Neuronal stem cell (in vitro differentiated cells): ENCODE measurements around the gene PCDHGB3. TPM values are rescaled to one million over a fixed set of nuclear protein-coding genes. Genes with fewer than 3 reads are reported as not detected.
A peak's percentile ranks its signal among the peaks of the same experiment; 100 is the strongest.

Experiments used
- DNase-seq: peaks from one replicate; pipeline ENCODE4 v3.0.0-alpha.2; 2013; ENCODE audit warnings: low spot score
- H2AFZ ChIP-seq: one replicate; pipeline ENCODE4 v1.6.1; 2013; ENCODE audit warnings: mild to moderate bottlenecking, low read length, inconsistent platforms
- H2AK5ac ChIP-seq: 2 replicates; pipeline ENCODE4 v1.6.1; 2013; ENCODE audit warnings: low read depth, mild to moderate bottlenecking, inconsistent platforms, low read length, moderate library complexity, mixed read lengths
- H2BK120ac ChIP-seq: 2 replicates; pipeline ENCODE4 v1.6.1; 2013; ENCODE audit warnings: low read depth, mild to moderate bottlenecking, inconsistent platforms, low read length, moderate library complexity, mixed read lengths
- H2BK12ac ChIP-seq: one replicate; pipeline ENCODE4 v1.6.1; 2013; ENCODE audit warnings: low read length, inconsistent platforms
- H2BK15ac ChIP-seq: 2 replicates; pipeline ENCODE4 v1.6.1; 2013; ENCODE audit warnings: mild to moderate bottlenecking, low read length, inconsistent platforms, mixed read lengths
- H2BK5ac ChIP-seq: one replicate; pipeline ENCODE4 v1.6.1; 2013; ENCODE audit warnings: inconsistent platforms, mild to moderate bottlenecking, low read length, moderate library complexity
- H3K14ac ChIP-seq: one replicate; pipeline ENCODE4 v1.6.1; 2013; ENCODE audit warnings: low read length, inconsistent platforms
- H3K18ac ChIP-seq: 2 replicates; pipeline ENCODE4 v1.6.1; 2013; ENCODE audit warnings: low read length, inconsistent platforms
- H3K23ac ChIP-seq: 2 replicates; pipeline ENCODE4 v1.6.1; 2013; ENCODE audit warnings: low read depth, mild to moderate bottlenecking, mixed read lengths, low read length, inconsistent platforms; ENCODE audit not compliant: poor library complexity
- H3K27ac ChIP-seq: replicated peaks from 3 replicates; pipeline ENCODE4 v1.5.1; 2013; ENCODE audit warnings: low read length, inconsistent platforms
- H3K27me3 ChIP-seq, 3 experiments: 2 replicates each; pipeline ENCODE4 v1.6.1; 2013; ENCODE audit warnings: low read length in 3 of 3, mild to moderate bottlenecking in 2 of 3, inconsistent platforms in 1 of 3, low read depth in 1 of 3, mixed read lengths in 1 of 3, moderate library complexity in 1 of 3; ENCODE audit not compliant: control insufficient read depth in 3 of 3, insufficient read depth in 3 of 3
- H3K36me3 ChIP-seq, 2 donors: replicated peaks in 1 of 2; 2 replicates each; pipeline ENCODE4 v1.6.1; 2013; ENCODE audit warnings: low read length in 2 of 2; ENCODE audit not compliant: control insufficient read depth in 2 of 2, insufficient read depth in 2 of 2
- H3K4ac ChIP-seq: 2 replicates; pipeline ENCODE4 v1.6.1; 2013; ENCODE audit warnings: inconsistent platforms, mild to moderate bottlenecking, low read length, moderate library complexity
- H3K4me1 ChIP-seq, 2 donors: 1 replicate in 1 of 2; 2 replicates in 1 of 2; pipeline ENCODE4 v1.6.1; 2013; ENCODE audit warnings: low read length in 2 of 2, low read depth in 1 of 2; ENCODE audit not compliant: control insufficient read depth in 2 of 2, insufficient read depth in 1 of 2
- H3K4me2 ChIP-seq: one replicate; pipeline ENCODE4 v1.6.1; 2013; ENCODE audit warnings: mild to moderate bottlenecking, low read length, inconsistent platforms; ENCODE audit not compliant: insufficient read depth, poor library complexity, severe bottlenecking
- H3K4me3 ChIP-seq, 2 donors: 2 replicates each; pipeline ENCODE4 v1.5.1; 2013; ENCODE audit warnings: low read length in 2 of 2, mild to moderate bottlenecking in 2 of 2, inconsistent platforms in 1 of 2, moderate library complexity in 1 of 2
- H3K79me1 ChIP-seq: one replicate; pipeline ENCODE4 v1.6.1; 2013; ENCODE audit warnings: low read depth, mild to moderate bottlenecking, inconsistent platforms, low read length, moderate library complexity
- H3K9ac ChIP-seq: one replicate; pipeline ENCODE4 v1.6.1; 2013; ENCODE audit warnings: mild to moderate bottlenecking, low read depth, low read length, inconsistent platforms; ENCODE audit not compliant: poor library complexity
- H3K9me3 ChIP-seq, 2 donors: replicated peaks in 1 of 2; 2 replicates each; pipeline versions ENCODE3 to v1.6.1; 2013; ENCODE audit warnings: low read length in 2 of 2, mild to moderate bottlenecking in 2 of 2, inconsistent platforms in 1 of 2, low read depth in 1 of 2, mixed read lengths in 1 of 2, moderate library complexity in 1 of 2; ENCODE audit not compliant: control insufficient read depth in 2 of 2, insufficient read depth in 1 of 2
- H4K8ac ChIP-seq: one replicate; pipeline ENCODE4 v1.6.1; 2013; ENCODE audit warnings: low read depth, mild to moderate bottlenecking, inconsistent platforms, low read length, moderate library complexity
- H4K91ac ChIP-seq: one replicate; pipeline ENCODE4 v1.6.1; 2013; ENCODE audit warnings: low read length, low read depth, mild to moderate bottlenecking, inconsistent platforms; ENCODE audit not compliant: poor library complexity
- WGBS, 2 donors: extraction: QIAGEN DNeasy Blood & Tissue Kit; methylation state at CpG; one replicate each; pipeline ENCODE4 v1.1.7; 2013; ENCODE audit warnings: missing lambda C conversion rate in 2 of 2, mixed read lengths in 1 of 2; ENCODE audit not compliant: insufficient read length in 2 of 2, insufficient replicate concordance in 1 of 2; ENCODE audit errors: extremely low coverage in 2 of 2; 5-methylcytosine and 5-hydroxymethylcytosine counted together
- polyA plus RNA-seq, 2 experiments: library from polyadenylated mRNA; stranded (reverse); fragments of 200-250 nt; gene quantifications; one replicate each; pipeline ENCODE4 v1.2.3, GENCODE V29; 2013

PCDHGB3 gene
- polyA plus RNA-seq (2013, experiment 1 of 2) = 0.10 TPM
- 0.04 TPM for polyA plus RNA-seq (2013, experiment 2 of 2)

DNA sequence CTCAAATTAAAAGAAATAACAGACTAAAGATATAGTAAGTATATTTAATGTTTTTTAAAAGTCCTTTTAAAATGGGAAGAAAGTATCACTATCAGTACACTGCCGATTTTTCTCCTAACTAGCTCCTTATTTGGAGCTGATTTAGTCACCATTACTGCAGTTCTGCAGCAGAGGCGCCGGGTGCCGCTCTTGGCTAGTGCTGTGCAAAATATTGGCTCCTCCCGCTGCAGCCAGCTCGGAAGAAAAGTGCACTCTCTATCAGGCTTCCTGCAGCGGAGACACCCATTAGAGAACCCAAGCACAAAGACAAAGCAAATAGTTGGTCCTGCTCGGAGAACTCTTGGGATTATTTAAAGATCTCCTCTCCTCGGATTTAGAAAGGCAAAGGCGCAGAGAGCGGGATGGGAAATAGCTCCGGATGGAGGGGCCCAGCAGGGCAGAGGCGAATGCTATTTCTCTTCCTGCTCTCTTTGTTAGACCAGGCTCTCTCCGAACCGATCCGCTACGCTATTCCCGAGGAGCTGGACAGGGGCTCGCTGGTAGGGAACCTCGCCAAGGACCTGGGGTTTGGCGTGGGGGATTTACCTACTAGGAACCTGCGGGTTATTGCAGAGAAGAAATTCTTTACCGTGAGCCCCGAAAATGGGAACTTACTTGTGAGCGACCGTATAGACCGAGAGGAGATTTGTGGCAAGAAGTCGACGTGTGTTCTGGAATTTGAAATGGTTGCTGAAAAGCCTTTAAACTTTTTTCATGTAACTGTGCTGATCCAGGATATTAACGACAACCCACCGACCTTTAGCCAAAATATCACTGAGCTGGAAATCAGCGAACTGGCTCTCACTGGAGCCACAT, at the start of gene PCDHGB3:
Gene PCDHGB3 (plus strand): TSS at position 249 of the 855 bp plus-strand sequence. CDS start 153 bp downstream, at position 402.
- Histone ChIP-seq H3K4me3 (no peak within 1 kb of the TSS), H3K9me3 (peaks cover 39 to 55% of the 10 kb centered on the region in 2 donors)
- DNase-seq = no peak

DNA sequence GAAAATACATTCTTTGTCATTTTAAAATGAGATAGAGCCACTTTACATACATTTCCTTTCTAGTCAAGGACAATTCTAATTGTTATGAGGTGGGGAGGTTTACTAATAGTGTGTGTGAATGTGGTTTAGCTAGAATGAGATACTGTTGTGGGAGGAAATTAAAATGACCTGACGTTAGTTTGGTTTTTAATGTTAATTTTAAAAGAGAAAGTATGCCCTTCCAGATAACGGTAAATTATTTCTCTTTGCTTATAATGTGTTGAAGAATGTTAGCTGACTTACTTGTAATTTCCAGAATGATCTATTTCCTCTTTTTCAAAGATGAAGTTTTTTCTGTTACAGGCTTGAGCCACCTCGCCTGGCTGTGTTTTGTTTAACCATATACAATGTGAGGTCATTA, 47.8 kb upstream of the PCDHGB3 start:
- peaks cover 0 to 1% of the 10 kb centered on the region in 2 donors for H3K4me1 ChIP-seq
- H2BK12ac ChIP-seq = no peak overlapping the region
- no peak overlapping the region for H3K27ac ChIP-seq
- no peak overlapping the region for H4K91ac ChIP-seq
- no peak overlapping the region for H3K14ac ChIP-seq
- H3K79me1 ChIP-seq = no peaks in the 10 kb centered on the region
- H4K8ac ChIP-seq = no peak overlapping the region
- H3K9ac ChIP-seq = no peak overlapping the region
- no peaks in the 10 kb centered on the region for H3K27me3 ChIP-seq
- no peak overlapping the region for H2BK15ac ChIP-seq
- H3K9me3 ChIP-seq = peaks cover 20 to 39% of the 10 kb centered on the region in 2 donors
- H2AFZ ChIP-seq = no peak overlapping the region
- no peak for DNase-seq
- no peak overlapping the region for H2BK120ac ChIP-seq
- no peak overlapping the region for H3K4ac ChIP-seq
- no peak overlapping the region for H2BK5ac ChIP-seq
- no peak overlapping the region for H3K4me3 ChIP-seq
- H2AK5ac ChIP-seq = no peak overlapping the region
- 100% methylated on average over 1 of the region's 3 CpGs for WGBS, 2 donors
- no peak overlapping the region for H3K18ac ChIP-seq
- no peak overlapping the region for H3K23ac ChIP-seq
- H3K4me2 ChIP-seq = no peak overlapping the region
- peaks cover 15 to 23% of the 10 kb centered on the region in 2 donors for H3K36me3 ChIP-seq

More for the DNA sequence above, at the start of gene PCDHGB3:
- H2BK120ac ChIP-seq = no peak within 1 kb of the TSS
- no peak within 1 kb of the TSS for H4K91ac ChIP-seq
- H3K36me3 ChIP-seq = peaks cover 0 to 2% of the 10 kb centered on the region in 2 donors
- H3K9ac ChIP-seq = no peak within 1 kb of the TSS
- no peak within 1 kb of the TSS for H3K4me2 ChIP-seq
- no peaks in the 10 kb centered on the region for H3K4me1 ChIP-seq
- H3K4ac ChIP-seq = no peak within 1 kb of the TSS
- H3K27ac ChIP-seq = no peak within 1 kb of the TSS
- H3K27me3 ChIP-seq = no peaks in the 10 kb centered on the region
- no peak within 1 kb of the TSS for H2BK5ac ChIP-seq
- H2BK12ac ChIP-seq = no peak within 1 kb of the TSS
- peaks cover 2% of the 10 kb centered on the region for H3K79me1 ChIP-seq
- peak within 1 kb of the TSS; percentile 29 for H2AFZ ChIP-seq
- no peak within 1 kb of the TSS for H3K23ac ChIP-seq
- H2BK15ac ChIP-seq = no peak within 1 kb of the TSS
- WGBS, 2 donors = no CpG with 5 or more reads among the region's 32 CpGs
- peak within 1 kb of the TSS; percentile 53 for H3K18ac ChIP-seq
- no peak within 1 kb of the TSS for H3K14ac ChIP-seq
- H4K8ac ChIP-seq = no peak within 1 kb of the TSS
- H2AK5ac ChIP-seq = no peak within 1 kb of the TSS

DNA sequence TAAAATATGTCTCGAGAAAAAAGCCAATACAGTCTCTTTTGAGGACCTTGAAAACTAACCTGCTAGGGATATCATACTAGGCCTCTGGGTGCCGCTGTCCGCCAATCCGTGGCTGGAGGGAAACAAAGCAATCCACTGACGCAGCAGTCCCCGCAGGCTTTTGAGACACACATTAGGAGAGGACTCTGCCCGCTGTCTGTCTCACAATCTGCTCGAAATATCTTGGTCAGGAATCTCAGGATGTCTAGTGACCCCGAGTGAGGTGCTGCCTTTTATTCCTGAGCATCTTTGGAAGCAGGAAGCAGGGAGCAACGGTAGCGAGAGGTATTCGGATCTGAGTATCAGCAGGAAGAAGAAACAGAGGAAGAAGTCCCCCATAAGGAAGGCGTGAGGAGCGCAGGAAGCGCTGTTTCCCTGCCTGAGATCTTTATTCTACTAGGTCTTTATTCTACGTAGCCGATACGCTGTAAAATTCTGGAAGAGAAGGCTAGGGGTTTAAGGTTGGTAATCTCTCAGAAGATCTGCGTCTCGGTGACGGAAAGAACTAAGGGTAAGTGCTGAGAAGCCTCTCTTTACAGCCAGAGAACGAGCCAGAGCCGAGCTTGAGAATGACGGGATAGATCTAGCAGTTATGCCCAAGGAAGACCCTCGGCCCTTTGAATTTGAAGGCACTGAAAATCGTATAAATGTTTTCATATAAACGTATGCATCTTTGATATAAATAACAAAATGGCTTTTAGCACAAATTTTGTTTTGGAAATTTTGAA, 43.8 kb upstream of the PCDHGB3 start:
- Histone ChIP-seq H2AFZ (peak overlapping the region; percentile 36), H2AK5ac (no peak overlapping the region), H3K9ac (no peak overlapping the region), H4K91ac (no peak overlapping the region), H3K27ac (no peak overlapping the region), H2BK5ac (no peak overlapping the region), H3K9me3 (peaks cover 21 to 26% of the 10 kb centered on the region in 2 donors), H3K23ac (no peak overlapping the region), H4K8ac (no peak overlapping the region), H2BK12ac (no peak overlapping the region), H3K4me3 (no peak overlapping the region), H3K79me1 (no peaks in the 10 kb centered on the region), H3K18ac (no peak overlapping the region), H2BK120ac (no peak overlapping the region), H3K4me1 (no peaks in the 10 kb centered on the region), H3K27me3 (no peaks in the 10 kb centered on the region), H3K4me2 (no peak overlapping the region), H3K36me3 (no peaks in the 10 kb centered on the region), H3K14ac (no peak overlapping the region), H2BK15ac (no peak overlapping the region), H3K4ac (no peak overlapping the region)
- DNase-seq = no peak
- WGBS, 2 donors = no CpG with 5 or more reads among the region's 27 CpGs

DNA sequence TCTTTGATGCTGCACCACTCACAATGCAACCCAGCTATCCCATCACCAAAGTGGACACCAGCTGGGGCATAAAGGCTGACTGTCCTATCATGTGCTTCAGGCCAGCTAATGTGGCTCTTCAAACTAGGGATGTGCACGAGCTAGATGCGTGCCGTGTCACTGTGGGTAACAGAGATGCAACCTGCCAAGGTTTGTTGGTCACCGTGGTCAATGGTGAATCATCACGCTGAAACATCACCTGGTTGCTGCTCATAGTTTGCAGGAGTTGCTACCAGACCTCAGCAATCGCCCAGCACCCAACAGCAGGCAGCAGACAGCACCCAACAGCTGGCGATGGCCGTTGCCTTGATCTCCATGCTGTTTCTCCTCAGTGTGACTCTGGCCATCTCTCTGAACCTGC, 41.8 kb upstream of the PCDHGB3 start:
- Histone ChIP-seq H3K4ac (no peak overlapping the region), H2BK5ac (no peak overlapping the region), H3K36me3 (no peaks in the 10 kb centered on the region), H3K9me3 (peaks cover 29% of the 10 kb centered on the region in 2 donors), H2AFZ (no peak overlapping the region), H2BK12ac (no peak overlapping the region), H3K9ac (no peak overlapping the region), H3K4me2 (no peak overlapping the region), H3K4me3 (no peak overlapping the region), H3K27ac (no peak overlapping the region), H3K79me1 (no peaks in the 10 kb centered on the region), H4K91ac (peak overlapping the region; percentile 5), H3K18ac (no peak overlapping the region), H3K14ac (peak overlapping the region; percentile 33), H3K4me1 (no peaks in the 10 kb centered on the region), H2AK5ac (no peak overlapping the region), H3K27me3 (no peaks in the 10 kb centered on the region), H2BK120ac (no peak overlapping the region), H4K8ac (no peak overlapping the region), H2BK15ac (no peak overlapping the region), H3K23ac (no peak overlapping the region)
- DNase-seq = no peak
- WGBS, 2 donors = no CpG with 5 or more reads among the region's 8 CpGs
